BJ (cell line): ENCODE measurements around the gene INPP5A. TPM values are rescaled to one million over a fixed set of nuclear protein-coding genes. Genes with fewer than 3 reads are reported as not detected.

Experiments
- CTCF ChIA-PET: fragments of 350-600 bp; formaldehyde crosslinking; extraction: SDS; loops from one replicate; lab custom pipeline; 2021; ENCODE audit warnings: antibody characterized with exemption, inconsistent platforms; lab: Yijun Ruan, JAX
- POLR2A ChIA-PET: fragments of 300-600 bp; sonication (Branson Sonifier 250); formaldehyde crosslinking; extraction: SDS; loops from one replicate; lab custom pipeline; 2021; ENCODE audit warnings: antibody characterized with exemption; lab: Charles Lee
- DNase-seq: peaks from one replicate; pipeline ENCODE4 v3.0.0-alpha.2; 2011; ENCODE audit warnings: low read depth
- H3K27me3 ChIP-seq: 2 replicates; pipeline ENCODE4 v1.6.0; 2011; ENCODE audit warnings: low read length; ENCODE audit not compliant: control insufficient read depth, insufficient read depth
- H3K36me3 ChIP-seq: 2 replicates; pipeline ENCODE4 v1.5.1; 2011; ENCODE audit warnings: low read length; ENCODE audit not compliant: control insufficient read depth, insufficient read depth
- H3K4me3 ChIP-seq: 2 replicates; pipeline ENCODE4 v1.5.1; 2011; ENCODE audit warnings: low read depth, mild to moderate bottlenecking, control low read depth, low read length
- polyA plus RNA-seq: library from polyadenylated mRNA; depleted of rRNA; stranded (reverse); fragments of >200 nt; gene quantifications from 2 replicates; pipeline ENCODE4 v1.2.3, GENCODE V29; 2011
- TF ChIP-seq, protein P1 (sequence below): IDR thresholded peaks from 2 replicates; pipeline ENCODE4 v1.5.1; 2011; ENCODE audit warnings: low read depth, mild to moderate bottlenecking, control low read depth, inconsistent platforms, low read length, moderate library complexity; ENCODE audit not compliant: insufficient read depth

Gene INPP5A
- polyA plus RNA-seq, 1 experiment, result 60.1 TPM

GRCh38 chr10:132687893-132688579, 150.4 kb downstream of the INPP5A start:
- POLR2A ChIA-PET, result no interaction called here
- no peaks in the 10 kb centered on the region for H3K27me3 ChIP-seq
- TF ChIP-seq, protein P1, sequence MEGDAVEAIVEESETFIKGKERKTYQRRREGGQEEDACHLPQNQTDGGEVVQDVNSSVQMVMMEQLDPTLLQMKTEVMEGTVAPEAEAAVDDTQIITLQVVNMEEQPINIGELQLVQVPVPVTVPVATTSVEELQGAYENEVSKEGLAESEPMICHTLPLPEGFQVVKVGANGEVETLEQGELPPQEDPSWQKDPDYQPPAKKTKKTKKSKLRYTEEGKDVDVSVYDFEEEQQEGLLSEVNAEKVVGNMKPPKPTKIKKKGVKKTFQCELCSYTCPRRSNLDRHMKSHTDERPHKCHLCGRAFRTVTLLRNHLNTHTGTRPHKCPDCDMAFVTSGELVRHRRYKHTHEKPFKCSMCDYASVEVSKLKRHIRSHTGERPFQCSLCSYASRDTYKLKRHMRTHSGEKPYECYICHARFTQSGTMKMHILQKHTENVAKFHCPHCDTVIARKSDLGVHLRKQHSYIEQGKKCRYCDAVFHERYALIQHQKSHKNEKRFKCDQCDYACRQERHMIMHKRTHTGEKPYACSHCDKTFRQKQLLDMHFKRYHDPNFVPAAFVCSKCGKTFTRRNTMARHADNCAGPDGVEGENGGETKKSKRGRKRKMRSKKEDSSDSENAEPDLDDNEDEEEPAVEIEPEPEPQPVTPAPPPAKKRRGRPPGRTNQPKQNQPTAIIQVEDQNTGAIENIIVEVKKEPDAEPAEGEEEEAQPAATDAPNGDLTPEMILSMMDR, result no peak
- no peak overlapping the region for H3K4me3 ChIP-seq
- DNase-seq, result no peak
- CTCF ChIA-PET, result no interaction called here
- H3K36me3 ChIP-seq, result peaks cover 6% of the 10 kb centered on the region

DNA sequence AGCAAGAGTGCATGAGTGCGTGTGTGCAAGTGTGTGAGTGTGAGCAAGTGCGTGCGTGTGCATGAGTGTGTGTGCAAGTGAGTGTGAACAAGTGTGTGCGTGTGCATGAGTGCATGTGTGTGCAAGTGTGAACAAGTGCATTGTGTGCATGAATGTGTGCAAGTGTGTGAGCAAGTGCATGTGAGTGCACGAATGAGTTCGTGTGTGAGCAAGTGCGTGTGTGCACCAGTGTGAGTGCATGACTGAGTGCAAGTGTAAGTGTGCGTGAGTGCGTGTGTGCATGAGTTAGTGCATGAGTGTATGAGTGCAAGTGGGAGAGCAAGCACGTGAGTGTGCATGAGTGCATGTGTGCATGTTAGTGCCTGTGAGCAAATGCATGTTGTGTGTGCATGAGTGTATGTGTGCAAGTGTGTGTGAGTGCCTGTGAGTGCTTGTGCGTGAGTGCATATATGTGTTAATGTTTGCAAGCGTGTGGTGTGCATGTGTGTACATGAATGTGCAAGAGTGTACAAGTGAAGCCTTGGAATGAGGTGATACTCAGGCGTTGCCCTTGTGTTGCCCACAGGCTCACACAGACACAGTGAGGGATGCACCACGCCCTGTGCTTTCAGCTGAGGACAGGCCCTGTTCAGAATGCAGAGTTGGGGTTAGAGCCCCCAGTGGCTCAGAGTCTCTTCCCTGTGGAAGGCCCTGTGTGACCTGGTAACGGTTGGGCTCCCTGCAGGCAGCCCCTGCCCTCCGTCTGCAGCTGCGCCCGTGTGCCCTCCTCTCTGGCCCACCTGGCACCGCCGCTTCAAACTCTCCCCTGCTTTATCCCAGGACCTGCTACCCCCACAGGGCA, 151.2 kb downstream of the INPP5A start:
- peaks cover 6% of the 10 kb centered on the region for H3K36me3 ChIP-seq
- no peak overlapping the region for H3K4me3 ChIP-seq
- no peak for DNase-seq
- ChIA-PET CTCF (no interaction called here), POLR2A (no interaction called here)
- TF ChIP-seq, protein P1, result no peak
- no peaks in the 10 kb centered on the region for H3K27me3 ChIP-seq

DNA sequence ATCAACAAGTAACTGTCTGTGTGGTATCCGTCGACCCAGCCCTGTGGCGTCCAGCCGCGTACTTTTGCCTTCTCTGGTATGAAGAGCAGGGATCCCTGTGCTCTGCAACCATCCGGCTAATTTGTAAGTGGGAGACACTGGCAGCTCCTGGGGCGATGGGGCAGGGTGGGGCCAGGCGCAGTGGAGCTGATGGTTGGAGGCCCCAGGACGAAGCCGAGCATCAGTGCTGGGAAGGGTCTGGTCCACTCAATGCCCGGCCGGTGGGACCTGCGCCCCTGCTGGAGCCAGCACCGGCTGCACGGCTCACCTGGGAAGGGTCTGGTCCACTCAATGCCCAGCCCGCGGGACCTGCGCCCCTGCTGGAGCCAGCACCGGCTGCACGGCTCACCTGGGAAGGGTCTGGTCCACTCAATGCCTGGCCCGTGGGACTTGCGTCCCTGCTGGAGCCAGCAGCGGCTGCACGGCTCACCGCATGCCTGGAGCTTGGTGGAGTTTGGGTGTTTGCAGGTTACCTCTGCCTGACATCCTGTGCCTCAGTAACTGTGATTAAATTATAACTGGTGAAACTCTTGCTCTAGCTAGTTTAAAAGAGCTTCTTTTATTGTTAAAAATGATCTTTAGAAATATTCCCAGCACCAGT, 152.3 kb downstream of the INPP5A start:
- Histone ChIP-seq H3K27me3 (no peaks in the 10 kb centered on the region), H3K4me3 (no peak overlapping the region), H3K36me3 (peaks cover 6% of the 10 kb centered on the region)
- no peak for DNase-seq
- ChIA-PET CTCF (interaction anchor here (0.8 kb wide), 1 partner anchor 14 kb away, joined by 3 read pairs; no protein-coding TSS in a partner anchor), POLR2A (no interaction called here)
- TF ChIP-seq, protein P1, result no peak

DNA sequence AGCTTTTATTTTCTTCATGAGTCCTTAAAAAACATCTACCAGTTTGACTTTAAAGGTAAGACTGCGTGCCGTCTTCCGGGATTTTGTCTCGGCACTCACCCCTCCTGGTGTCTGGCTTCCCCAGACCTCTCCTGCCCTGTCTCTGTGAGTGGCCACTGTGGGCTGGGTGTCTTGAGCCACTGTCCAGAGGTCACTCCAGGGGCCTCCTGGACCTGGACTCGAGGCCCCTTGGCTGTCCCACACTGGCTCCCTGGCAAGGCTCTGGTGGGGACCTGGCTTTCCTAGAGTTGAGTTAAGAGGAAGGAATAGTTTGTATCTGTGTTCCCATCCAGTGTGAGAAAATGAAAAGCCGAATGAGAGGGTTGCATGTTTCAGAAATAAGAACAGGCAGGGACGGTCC, 152.8 kb downstream of the INPP5A start:
- H3K36me3 ChIP-seq, result peaks cover 6% of the 10 kb centered on the region
- H3K27me3 ChIP-seq, result no peaks in the 10 kb centered on the region
- DNase-seq, result no peak
- POLR2A ChIA-PET, result no interaction called here
- TF ChIP-seq, protein P1, result no peak
- CTCF ChIA-PET, result interaction anchor here (0.8 kb wide), 1 partner anchor 13 kb away, joined by 3 read pairs; no protein-coding TSS in a partner anchor
- H3K4me3 ChIP-seq, result no peak overlapping the region
